Measurements from ENCODE around the gene TTC17.

- TF ChIP-seq POLR2A (IDR thresholded peaks at IDR 0.05), result no peak
- TF ChIP-seq, protein P1, sequence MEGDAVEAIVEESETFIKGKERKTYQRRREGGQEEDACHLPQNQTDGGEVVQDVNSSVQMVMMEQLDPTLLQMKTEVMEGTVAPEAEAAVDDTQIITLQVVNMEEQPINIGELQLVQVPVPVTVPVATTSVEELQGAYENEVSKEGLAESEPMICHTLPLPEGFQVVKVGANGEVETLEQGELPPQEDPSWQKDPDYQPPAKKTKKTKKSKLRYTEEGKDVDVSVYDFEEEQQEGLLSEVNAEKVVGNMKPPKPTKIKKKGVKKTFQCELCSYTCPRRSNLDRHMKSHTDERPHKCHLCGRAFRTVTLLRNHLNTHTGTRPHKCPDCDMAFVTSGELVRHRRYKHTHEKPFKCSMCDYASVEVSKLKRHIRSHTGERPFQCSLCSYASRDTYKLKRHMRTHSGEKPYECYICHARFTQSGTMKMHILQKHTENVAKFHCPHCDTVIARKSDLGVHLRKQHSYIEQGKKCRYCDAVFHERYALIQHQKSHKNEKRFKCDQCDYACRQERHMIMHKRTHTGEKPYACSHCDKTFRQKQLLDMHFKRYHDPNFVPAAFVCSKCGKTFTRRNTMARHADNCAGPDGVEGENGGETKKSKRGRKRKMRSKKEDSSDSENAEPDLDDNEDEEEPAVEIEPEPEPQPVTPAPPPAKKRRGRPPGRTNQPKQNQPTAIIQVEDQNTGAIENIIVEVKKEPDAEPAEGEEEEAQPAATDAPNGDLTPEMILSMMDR (IDR thresholded peaks at IDR 0.05), result no peak
These were observed 20.2 kb downstream of the TTC17 start for GRCh38 chr11:43378897-43379296.
